Nephron progenitor cell (in vitro differentiated cells): ENCODE results near the gene LINS1.

ENCODE experiments used
- DNase-seq: peaks from one replicate; pipeline ENCODE4 v3.0.0; 2021
- H3K27ac Mint-ChIP-seq: 2 replicates; pipeline ENCODE4 v1.8.0; 2021; ENCODE audit warnings: mild to moderate bottlenecking, moderate library complexity, mixed read lengths
- H3K27me3 Mint-ChIP-seq: 2 replicates; pipeline ENCODE4 v1.8.0; 2021; ENCODE audit warnings: mild to moderate bottlenecking, low read depth, mixed read lengths; ENCODE audit not compliant: poor library complexity
- H3K36me3 Mint-ChIP-seq: 2 replicates; pipeline ENCODE4 v1.8.0; 2021; ENCODE audit warnings: low read depth, mixed read lengths
- H3K4me1 Mint-ChIP-seq: 2 replicates; pipeline ENCODE4 v1.8.0; 2021; ENCODE audit warnings: mixed read lengths
- H3K4me3 Mint-ChIP-seq: 2 replicates; pipeline ENCODE4 v1.8.0; 2021; ENCODE audit warnings: mild to moderate bottlenecking, moderate library complexity, mixed read lengths
- H3K9me3 Mint-ChIP-seq: 2 replicates; pipeline ENCODE4 v1.8.0; 2021; ENCODE audit warnings: mild to moderate bottlenecking, moderate library complexity, mixed read lengths
- CTCF ChIP-seq: fragments of 200-600 bp; sonication (generic); IDR thresholded peaks from 2 replicates; pipeline ENCODE4 v1.5.0; 2021; ENCODE audit warnings: antibody characterized with exemption

Gene LINS1

GRCh38 chr15:100614918-100615317, 12.9 kb upstream of the LINS1 start:
- Mint-ChIP-seq H3K9me3 (no peaks in the 10 kb centered on the region), H3K4me3 (no peak overlapping the region), H3K27me3 (no peaks in the 10 kb centered on the region), H3K27ac (no peak overlapping the region), H3K36me3 (peaks cover 56% of the 10 kb centered on the region), H3K4me1 (no peaks in the 10 kb centered on the region)
- TF ChIP-seq CTCF, result no peak
- DNase-seq, result no peak

GRCh38 chr15:100614336-100614735, 12.4 kb upstream of the LINS1 start:
- Mint-ChIP-seq H3K27ac (peak overlapping the region; percentile 32), H3K4me3 (no peak overlapping the region), H3K27me3 (no peaks in the 10 kb centered on the region), H3K4me1 (no peaks in the 10 kb centered on the region), H3K9me3 (no peaks in the 10 kb centered on the region), H3K36me3 (peaks cover 55% of the 10 kb centered on the region)
- no peak for TF ChIP-seq CTCF
- DNase-seq, result no peak

GRCh38 chr15:100613208-100613607, 11.2 kb upstream of the LINS1 start:
- TF ChIP-seq CTCF, result no peak
- Mint-ChIP-seq H3K4me1 (no peaks in the 10 kb centered on the region), H3K27ac (no peak overlapping the region), H3K27me3 (no peaks in the 10 kb centered on the region), H3K4me3 (no peak overlapping the region), H3K36me3 (peaks cover 44% of the 10 kb centered on the region), H3K9me3 (no peaks in the 10 kb centered on the region)
- DNase-seq, result no peak

GRCh38 chr15:100612539-100612938, 10.6 kb upstream of the LINS1 start:
- Mint-ChIP-seq H3K27me3 (no peaks in the 10 kb centered on the region), H3K36me3 (peaks cover 41% of the 10 kb centered on the region), H3K27ac (no peak overlapping the region), H3K4me1 (no peaks in the 10 kb centered on the region), H3K4me3 (no peak overlapping the region), H3K9me3 (no peaks in the 10 kb centered on the region)
- no peak for TF ChIP-seq CTCF
- DNase-seq, result no peak

GRCh38 chr15:100602823-100603393, 924 bp upstream of the LINS1 start:
- TF ChIP-seq CTCF, result no peak
- Mint-ChIP-seq H3K4me1 (peaks cover 28% of the 10 kb centered on the region), H3K9me3 (no peaks in the 10 kb centered on the region), H3K36me3 (peaks cover 22% of the 10 kb centered on the region), H3K27ac (peak overlapping the region; percentile 97), H3K4me3 (no peak overlapping the region), H3K27me3 (no peaks in the 10 kb centered on the region)
- peak; percentile 17 for DNase-seq

GRCh38 chr15:100601617-100602063, 344 bp downstream of the LINS1 start:
- no peak for TF ChIP-seq CTCF
- no peak for DNase-seq
- H3K4me1 Mint-ChIP-seq, result peaks cover 28% of the 10 kb centered on the region
- H3K27me3 Mint-ChIP-seq, result no peaks in the 10 kb centered on the region
- H3K4me3 Mint-ChIP-seq, result no peak overlapping the region
- no peak overlapping the region for H3K27ac Mint-ChIP-seq
- H3K36me3 Mint-ChIP-seq, result peaks cover 17% of the 10 kb centered on the region
- H3K9me3 Mint-ChIP-seq, result no peaks in the 10 kb centered on the region
